Ureter (tissue), 1 donor: ENCODE results near the gene CYB5R2. TPM values are rescaled to one million over a fixed set of nuclear protein-coding genes. Genes with fewer than 3 reads are reported as not detected.
"Not testable (repeated sequence)": the region's sequence is repeated elsewhere in the genome, so short reads cannot be mapped to it uniquely, and the experiment has no call there.

Experiments used
- DNase-seq: peaks from one replicate; pipeline ENCODE4 v3.0.0-alpha.2; 2020; ENCODE audit warnings: low spot score
- total RNA-seq: library from RNA; stranded (reverse); gene quantifications from one replicate; pipeline ENCODE4 v1.2.4, GENCODE V29; 2023
- donor health status: DM: yes; HTN: yes; CAD: no.

CYB5R2 gene
- total RNA-seq, 1 donor from 2014 or later = 28.4 TPM

DNA sequence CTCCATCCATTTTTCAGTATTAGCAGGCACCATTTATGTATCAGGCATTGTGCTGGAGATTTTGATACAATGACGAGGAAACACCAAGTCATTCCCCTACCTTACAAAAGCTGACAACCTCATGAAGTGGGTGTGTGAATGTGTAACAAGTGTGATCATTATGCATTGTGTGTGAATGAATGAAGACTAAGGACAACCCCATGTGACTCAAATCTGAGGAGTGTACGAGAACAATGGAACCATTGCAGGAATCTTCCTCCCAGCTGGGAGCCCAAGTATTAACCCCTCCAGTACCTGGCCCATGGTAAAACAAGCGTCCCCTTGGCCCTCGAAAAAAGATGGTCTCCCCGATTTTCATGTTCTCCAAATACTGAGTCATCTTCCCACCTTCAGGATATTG is 4.4 kb downstream of the CYB5R2 start:
- no peak for DNase-seq

DNA sequence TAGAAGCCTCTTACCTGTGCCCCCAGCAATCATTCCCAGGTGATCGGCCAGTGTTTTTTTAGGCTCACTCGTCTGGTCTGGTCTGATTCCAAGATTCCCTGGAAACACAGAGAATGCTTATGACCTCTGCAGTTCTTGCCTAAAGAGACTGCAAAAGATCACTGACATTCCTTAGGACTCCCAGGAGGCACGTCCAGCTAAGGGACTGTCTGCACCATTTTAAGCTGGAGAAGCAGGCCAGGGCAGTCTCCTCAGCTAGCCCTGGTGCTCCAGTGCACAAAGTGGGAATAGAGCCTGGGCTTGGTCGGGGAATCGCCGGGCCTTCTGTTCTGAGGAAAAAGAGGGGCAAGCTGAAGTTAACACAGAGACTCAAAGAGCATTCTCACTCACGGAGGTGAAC is 4.8 kb downstream of the CYB5R2 start:
- DNase-seq = no peak

DNA sequence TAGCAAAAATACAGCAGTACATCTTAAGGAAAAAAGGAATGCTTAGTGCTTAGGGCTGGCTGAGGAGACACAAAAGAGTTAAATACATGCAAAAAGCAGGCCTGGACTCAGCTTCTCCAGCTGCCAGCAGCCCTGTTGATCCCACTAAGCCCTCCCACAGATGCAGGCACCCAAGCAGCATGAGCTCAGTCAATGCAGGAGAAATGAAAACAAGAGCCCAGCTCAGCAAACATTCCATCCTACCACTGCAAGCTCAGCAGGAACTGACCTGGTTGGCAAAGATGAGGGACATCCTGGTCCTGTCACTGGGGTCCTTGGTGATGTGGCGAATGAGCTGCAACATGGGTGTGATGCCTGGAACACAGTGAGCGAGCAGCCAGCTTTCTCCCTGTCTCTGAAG is 5.8 kb downstream of the CYB5R2 start:
- no peak for DNase-seq

DNA sequence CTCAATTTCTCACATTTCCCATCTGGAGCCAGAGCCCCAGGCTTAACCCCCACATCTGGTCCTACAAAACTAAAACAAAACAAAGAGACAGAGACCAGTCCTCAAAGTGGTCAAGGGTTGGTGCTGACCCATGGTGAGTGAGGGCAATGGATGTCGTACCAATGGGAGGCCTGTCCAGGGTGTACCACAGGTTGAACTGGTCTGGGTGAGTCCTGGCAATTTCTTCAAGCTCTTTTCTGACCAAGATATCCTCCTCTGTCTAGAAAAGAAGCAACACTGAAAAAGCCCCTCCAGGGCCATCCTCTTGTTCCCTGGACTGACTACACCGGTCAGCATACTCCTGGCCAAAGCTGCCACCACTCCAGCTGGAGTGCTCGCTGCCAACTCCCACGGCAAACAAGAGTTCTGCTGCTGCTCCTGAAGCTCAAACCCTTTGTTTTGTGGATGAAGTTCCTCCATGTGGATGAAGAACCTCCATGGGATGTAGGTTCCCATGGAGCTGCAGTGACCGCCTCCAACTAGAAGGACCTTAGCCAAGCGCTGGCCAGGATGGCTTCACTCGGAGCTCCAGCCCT is 6.9 kb downstream of the CYB5R2 start:
- no peak for DNase-seq

DNA sequence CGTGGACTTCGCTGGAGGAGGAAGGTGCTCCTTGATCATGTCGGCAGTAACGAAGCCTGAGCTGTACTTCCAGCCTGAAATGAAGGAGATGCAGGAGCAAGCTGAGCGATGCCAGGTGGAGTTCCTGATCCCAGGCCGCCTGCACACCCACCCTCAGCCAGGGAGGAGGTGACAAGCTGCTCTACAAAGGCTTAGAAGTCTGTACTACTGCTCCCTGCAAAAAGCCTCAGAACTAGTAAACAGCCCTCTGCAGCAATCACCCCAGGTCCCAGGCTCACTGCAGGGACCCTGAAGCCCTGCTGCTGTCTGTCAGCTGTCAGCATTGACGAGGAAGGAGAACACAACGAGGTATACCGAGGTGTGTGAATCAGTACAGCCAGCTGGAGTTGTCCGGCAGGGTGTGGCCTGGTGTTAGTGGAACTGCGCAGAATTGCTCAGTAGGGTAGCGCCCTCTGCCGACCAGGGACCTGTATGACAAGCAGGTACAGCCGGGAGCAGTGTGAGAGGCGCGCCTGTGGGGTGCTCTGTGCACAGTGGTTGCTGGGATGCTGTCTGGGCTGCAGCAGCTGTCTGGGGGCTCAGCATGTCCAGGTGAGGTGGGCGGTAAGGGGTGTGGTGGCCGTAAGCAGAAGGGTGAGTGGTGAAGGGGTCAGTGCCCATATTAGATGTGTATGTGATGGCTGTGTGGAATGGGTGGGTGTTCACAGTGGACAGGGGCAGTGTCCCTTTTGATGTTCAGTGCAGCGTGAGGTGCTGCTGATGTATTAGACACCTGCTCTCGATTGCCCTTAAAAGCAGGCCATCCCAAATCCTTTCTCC is 7.6 kb downstream of the CYB5R2 start:
- DNase-seq = peak; percentile 86

DNA sequence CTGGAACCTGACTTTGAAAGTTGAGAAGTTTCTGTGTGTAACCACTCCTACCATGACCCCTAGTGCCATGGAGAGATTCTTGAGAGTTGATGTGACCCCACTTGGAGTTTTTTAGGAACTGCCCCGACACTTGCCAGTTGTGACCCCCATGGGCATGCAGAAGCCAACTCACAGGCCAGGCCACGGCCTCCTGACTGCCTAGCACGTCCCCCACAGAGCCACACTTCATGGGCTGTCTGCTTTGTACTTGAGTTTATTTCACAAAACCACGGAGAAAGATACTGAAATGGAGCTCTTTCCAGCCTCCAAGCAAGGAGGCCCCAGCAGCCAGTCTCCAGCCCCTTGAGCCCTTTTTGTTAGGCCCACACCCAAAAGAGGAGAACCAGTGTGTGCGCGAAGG is 8.4 kb downstream of the CYB5R2 start:
- DNase-seq = no peak

DNA sequence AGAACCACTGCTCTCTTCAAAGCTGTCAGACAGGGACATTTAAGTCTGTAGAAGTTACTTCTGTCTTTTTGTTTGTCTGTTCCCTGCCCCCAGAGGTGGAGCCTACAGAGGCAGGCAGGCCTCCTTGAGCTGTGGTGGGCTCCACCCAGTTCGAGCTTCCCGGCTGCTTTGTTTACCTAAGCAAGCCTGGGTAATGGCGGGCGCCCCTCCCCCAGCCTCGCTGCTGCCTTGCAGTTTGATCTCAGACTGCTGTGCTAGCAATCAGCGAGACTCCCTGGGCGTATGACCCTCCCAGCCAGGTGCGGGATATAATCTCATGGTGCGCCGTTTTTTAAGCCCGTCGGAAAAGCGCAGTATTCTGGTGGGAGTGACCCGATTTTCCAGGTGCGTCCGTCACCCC is 9.8 kb downstream of the CYB5R2 start:
- DNase-seq = not testable (repeated sequence)

DNA sequence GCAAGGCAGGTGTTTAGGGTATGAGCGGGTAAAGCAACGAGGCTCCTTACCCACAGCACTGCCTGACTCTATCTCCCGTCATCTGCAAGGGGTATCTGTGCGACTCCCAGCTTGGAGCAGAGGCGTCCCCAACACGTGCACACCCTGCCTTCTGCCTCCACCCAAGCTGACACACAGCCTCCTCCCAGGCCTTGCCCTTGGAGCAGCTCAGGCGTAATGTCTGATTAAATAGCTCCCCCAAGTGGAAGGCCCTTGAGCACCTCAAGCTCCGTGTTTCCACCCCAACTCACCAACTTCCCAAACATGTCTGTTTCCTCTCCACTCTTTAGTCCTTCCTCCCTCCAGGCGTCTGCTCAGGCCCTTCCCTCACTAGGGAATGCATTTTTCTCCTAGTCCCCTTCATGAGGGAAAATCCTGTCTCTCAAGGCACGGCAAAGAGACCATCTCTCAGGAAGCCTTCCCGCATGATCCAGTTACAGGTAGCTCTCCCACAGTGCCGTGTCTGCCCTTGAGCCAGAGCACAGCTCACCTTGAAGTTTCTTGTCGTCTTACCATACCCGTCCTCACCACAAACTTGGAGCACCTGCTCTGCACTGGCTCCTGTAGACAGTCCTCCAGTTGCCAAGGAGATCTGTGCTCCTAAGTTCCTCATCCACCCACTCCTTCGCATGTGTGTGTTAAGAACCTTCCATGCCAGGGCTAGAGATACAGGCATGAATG is 15.8 kb downstream of the CYB5R2 start:
- peak; percentile 58 for DNase-seq

DNA sequence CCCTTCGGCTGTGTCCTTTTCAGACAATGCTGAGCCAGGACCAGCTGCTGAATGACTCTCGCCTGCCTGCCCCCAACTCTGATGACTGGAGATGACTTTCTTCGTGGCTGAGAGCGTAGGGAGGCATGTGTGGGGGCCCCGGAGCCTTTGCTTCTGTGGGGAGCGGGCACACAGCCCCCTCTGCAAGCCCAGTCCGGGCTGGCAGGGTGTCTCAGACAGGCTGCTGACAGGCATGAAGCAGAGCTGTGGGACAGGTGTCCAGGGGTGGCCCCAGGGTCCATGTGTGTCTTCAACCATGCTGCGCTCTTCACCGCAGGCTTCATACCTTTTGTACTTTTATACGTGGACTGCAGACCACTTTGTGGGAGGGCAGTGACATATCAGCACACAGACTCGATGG is 16.6 kb downstream of the CYB5R2 start:
- peak; percentile 41 for DNase-seq

DNA sequence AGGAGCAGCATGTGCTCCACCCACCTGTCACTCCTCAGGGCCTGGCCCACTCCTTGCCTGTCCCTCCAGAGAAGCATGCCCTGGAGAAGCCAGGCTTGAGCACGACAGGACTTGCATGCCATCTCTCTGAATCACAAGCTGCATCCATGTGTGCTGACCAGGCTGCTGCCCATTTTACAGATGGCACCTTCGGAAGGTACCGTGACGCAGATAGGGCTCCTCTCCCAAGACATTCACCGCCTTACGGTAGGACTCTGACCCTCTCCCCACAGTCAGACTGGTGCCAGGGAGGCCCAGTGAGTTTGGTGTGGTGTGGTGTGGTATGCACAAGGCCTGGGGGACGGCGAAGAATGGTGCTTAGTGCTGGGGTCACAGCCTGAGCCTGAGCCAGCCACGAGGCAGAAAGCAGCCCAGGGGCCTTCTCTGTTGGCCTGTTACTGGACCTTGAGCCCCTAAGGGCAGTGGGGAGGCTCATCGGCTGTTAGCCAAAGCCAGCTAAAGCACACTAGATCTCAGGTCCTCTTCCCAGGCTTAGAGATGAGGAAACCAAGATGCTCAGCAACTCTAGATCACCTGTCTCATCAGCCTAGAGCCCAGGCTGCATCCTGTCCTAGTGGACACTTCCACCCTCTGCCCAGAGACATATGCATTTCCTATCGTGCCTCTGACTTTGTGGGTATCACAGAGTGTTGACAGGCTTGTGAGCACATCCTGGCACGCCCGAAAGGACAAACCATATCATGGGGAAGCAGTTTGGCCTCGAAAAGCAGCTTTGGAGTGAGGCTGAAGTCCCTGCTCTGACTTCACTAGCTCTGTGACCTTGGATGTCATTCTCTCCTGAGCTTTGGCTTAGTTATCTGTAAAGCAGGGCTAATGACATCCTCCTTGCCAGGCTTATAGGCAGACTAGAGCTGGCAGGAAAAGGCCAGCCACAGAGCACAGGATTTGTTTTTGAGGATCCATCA is 17.8 kb downstream of the CYB5R2 start:
- peak; percentile 41 for DNase-seq

DNA sequence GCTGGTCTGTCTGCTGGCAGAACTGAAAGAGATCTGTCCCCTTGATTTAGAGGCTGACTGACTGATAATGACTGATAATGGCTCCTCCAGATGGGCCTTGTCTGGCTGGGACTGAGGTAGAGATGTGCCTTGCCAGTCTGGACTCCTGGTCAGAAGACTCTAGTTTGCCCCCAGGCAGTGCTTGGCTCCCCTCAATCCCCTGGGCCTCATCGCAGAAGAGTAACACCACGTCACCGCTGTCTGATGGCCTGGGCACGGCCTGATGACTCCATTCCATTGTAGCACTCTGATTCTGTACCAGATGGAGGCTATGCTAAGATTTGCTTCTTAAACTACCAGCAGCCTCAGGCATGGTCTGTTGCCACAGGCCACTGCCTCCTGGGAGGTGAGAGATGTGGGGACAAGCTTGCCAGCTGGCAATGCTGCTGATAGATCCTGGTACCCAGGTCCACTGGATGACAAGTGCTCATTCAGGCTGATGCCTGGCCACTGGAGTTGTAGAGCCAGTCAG is 19.1 kb downstream of the CYB5R2 start:
- peak; percentile 39 for DNase-seq

DNA sequence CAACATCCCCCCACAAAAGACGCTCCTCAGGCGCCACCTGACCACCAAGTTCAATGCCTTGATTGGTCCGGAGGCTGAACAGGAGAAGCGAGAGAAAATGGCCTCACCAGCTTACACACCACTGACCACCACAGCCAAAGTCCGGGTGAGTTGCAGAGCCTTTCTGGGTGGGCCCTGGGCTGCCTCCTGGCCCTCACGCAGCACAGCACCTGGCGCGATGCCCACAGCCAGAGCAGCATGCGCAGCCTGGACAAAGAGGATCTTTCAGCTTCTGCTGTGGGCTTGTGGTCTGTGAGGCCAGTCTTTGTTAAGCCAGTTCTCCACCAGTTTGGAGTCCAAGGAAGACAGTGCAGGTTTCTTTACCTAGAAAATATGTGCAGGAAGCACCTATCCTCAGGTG is 21.6 kb downstream of the CYB5R2 start:
- no peak for DNase-seq

DNA sequence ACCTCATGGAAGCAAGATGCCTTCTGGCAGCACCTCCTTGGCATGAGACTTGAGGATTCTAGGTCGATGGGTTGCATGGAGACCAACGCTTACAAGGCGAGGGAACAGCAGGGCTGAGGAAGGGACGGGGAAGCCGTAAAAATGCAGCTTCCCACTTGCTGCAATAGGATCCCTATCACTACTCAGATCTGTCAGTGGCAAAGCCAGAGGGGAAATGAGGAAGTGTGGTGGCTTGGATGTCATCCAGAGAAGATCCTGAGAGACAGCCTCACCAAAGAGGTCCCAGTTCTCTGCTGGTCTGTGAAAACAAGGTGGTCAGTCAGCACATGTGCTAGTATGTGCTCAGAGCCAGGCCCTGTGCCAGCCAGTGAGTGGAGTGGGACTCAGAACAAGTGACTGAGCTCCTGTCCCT is 22.2 kb downstream of the CYB5R2 start:
- DNase-seq = peak; percentile 37

DNA sequence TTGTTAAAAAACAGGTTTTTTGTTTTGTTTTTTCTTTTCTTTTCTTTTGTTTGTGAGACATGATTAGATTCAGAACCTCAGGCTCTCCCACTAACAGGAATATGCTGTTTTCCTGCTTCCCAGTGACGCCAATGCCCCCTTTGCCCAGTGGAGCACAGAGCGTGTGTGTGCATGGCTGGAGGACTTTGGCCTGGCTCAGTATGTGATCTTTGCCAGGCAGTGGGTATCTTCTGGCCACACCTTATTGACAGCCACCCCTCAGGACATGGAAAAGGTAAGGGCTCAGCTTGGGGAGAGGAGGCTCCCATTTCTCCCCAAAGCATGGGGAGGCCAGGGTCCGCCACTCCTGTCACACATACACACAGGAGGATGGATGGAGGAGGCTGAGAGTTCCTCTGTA is 25.0 kb downstream of the CYB5R2 start:
- no peak for DNase-seq

DNA sequence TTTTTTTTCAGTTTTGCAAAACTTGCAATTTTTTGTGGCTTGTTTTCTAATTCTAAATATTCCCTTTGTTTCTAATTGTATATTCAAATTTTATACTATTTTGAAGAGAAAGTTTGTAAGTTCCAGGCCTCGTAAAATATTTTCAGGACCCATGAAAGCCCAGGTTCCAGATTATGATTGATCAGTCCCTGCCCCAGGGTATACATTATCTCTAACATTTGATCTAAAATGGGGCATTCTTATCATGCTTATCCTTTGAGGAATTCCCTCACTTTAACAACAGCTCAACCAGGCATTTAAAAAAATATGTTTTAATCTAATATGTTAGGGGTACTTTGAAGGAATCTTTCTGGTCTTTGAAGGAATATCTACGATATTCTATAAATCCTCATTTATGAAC is 26.4 kb downstream of the CYB5R2 start:
- no peak for DNase-seq

DNA sequence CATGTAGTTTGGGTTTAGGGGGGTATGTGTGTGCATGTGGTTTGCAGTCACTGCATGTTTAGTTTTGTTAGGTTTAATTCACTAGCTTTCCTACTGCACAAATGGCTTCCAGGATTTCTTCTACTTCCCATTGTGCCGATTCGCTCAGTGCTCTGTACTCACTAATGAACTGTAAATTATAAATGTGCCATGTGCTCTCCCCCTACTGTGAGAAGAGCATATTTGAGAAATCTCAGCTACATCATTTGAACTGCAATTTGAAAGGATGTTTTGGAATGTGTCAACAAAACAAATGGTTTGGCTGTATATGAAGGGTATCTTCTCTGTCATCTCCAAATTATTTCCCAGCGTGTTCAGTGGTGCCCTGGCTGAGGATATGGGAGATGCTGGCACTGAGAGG is 28.1 kb downstream of the CYB5R2 start:
- DNase-seq = no peak

DNA sequence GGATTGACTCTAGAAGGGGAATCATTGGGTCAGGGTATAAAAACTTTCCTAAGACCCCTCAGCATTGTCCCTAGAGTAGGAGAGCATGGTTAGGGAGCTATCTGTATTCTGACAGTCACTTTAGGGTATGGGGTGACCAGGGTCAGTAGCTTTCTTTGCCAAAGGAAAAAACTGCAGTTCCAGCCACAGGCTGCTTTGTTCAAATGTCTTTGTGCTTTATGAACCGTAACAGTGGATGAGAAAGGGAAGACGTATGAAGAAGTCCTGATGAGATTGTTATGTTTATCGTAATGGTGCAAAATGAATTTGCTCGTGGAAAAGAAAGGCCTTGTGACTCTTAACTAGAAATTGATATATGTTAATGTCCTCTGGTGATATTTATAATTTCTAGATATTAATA is 30.0 kb downstream of the CYB5R2 start:
- no peak for DNase-seq

DNA sequence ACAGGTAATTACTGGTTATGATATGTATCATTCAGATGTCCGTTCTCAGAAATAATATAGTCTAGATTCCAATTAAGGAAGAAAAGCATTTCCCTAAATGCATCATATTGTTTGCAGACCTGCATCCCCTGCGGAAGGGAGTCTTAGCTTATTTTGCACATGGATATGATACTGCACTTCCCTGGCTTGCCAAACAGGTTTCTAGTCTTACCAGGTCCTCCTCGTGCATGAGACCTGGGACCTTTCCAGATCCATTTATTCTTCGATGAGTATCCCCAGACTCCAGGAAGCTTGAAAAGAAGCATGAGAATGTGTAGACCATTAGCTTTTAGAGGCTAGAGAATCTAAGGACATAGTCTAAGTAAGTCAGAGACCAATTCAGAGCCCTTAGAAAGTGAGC is 30.6 kb downstream of the CYB5R2 start:
- DNase-seq = peak; percentile 31

DNA sequence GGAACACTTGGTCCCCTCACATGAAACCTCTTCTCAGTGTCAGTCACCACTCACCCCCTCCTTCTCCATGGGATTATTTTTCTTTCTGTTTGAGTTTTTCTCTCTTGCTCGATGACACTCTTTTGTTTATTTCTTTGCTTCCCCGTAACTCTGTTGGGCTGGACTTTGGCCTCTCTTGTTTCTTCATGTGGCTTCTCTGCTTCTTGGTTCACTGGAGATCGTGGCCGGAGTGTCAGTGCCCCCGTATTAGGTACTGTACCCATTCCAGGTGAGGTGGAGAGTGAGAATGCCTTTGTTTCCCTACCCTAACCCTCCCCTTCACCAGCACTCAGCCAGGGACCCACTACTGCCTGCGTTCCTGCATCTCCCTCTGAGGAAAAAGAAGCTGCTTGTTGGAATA is 32.5 kb downstream of the CYB5R2 start:
- DNase-seq = peak; percentile 29

DNA sequence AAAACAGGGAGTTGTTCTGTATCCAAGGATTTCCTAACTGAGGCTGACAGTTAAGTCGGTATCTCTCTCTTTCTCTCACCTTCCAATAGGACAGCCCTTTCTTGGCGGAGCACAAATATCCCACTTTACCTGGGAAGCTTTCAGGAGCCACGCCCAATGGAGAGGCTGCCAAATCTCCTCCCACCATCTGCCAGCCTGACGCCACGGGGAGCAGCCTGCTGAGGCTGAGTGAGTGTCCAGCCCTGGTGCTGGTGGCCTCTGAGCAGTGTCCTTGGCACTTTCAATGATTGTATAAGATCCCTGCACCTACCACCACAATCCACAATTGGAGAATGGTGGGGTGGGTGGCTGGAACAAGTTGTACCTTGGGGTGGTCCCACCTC is 33.7 kb downstream of the CYB5R2 start:
- DNase-seq = peak; percentile 48
